Measurements from ENCODE around the gene RFT1. TPM values are rescaled to one million over a fixed set of nuclear protein-coding genes. Genes with fewer than 3 reads are reported as not detected.

Gene RFT1
- total and polyA plus RNA-seq, 2 of the 13 experiments (the other 11 are each of a cell fraction or from before 2014, with no cell fraction given), result 23.2 to 37.0 TPM

- TF ChIP-seq, protein P1, sequence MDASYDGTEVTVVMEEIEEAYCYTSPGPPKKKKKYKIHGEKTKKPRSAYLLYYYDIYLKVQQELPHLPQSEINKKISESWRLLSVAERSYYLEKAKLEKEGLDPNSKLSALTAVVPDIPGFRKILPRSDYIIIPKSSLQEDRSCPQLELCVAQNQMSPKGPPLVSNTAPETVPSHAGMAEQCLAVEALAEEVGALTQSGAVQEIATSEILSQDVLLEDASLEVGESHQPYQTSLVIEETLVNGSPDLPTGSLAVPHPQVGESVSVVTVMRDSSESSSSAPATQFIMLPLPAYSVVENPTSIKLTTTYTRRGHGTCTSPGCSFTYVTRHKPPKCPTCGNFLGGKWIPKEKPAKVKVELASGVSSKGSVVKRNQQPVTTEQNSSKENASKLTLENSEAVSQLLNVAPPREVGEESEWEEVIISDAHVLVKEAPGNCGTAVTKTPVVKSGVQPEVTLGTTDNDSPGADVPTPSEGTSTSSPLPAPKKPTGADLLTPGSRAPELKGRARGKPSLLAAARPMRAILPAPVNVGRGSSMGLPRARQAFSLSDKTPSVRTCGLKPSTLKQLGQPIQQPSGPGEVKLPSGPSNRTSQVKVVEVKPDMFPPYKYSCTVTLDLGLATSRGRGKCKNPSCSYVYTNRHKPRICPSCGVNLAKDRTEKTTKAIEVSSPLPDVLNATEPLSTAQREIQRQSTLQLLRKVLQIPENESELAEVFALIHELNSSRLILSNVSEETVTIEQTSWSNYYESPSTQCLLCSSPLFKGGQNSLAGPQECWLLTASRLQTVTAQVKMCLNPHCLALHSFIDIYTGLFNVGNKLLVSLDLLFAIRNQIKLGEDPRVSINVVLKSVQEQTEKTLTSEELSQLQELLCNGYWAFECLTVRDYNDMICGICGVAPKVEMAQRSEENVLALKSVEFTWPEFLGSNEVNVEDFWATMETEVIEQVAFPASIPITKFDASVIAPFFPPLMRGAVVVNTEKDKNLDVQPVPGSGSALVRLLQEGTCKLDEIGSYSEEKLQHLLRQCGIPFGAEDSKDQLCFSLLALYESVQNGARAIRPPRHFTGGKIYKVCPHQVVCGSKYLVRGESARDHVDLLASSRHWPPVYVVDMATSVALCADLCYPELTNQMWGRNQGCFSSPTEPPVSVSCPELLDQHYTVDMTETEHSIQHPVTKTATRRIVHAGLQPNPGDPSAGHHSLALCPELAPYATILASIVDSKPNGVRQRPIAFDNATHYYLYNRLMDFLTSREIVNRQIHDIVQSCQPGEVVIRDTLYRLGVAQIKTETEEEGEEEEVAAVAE (CRISPR knock-in tag; IDR thresholded peaks at IDR 0.05; ENCODE audit: borderline replicate concordance), result no peak
- TF ChIP-seq, protein P2, sequence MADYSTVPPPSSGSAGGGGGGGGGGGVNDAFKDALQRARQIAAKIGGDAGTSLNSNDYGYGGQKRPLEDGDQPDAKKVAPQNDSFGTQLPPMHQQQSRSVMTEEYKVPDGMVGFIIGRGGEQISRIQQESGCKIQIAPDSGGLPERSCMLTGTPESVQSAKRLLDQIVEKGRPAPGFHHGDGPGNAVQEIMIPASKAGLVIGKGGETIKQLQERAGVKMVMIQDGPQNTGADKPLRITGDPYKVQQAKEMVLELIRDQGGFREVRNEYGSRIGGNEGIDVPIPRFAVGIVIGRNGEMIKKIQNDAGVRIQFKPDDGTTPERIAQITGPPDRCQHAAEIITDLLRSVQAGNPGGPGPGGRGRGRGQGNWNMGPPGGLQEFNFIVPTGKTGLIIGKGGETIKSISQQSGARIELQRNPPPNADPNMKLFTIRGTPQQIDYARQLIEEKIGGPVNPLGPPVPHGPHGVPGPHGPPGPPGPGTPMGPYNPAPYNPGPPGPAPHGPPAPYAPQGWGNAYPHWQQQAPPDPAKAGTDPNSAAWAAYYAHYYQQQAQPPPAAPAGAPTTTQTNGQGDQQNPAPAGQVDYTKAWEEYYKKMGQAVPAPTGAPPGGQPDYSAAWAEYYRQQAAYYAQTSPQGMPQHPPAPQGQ (CRISPR knock-in tag; IDR thresholded peaks at IDR 0.05; ENCODE audit: borderline replicate concordance), result no peak
- TF ChIP-seq ZNF784 (CRISPR knock-in tag; IDR thresholded peaks at IDR 0.05; ENCODE audit: borderline replicate concordance) (no peak; the same call in 1 of the 2 replicates), ELK4 (CRISPR knock-in tag; IDR thresholded peaks at IDR 0.05; ENCODE audit: borderline replicate concordance) (no peak), ZNF788 (CRISPR knock-in tag; IDR thresholded peaks at IDR 0.05; ENCODE audit: borderline replicate concordance) (no peak), ZNF430 (CRISPR knock-in tag; IDR thresholded peaks at IDR 0.05) (no peak; the same call in 1 of the 2 replicates), ZNF281 (CRISPR knock-in tag; IDR thresholded peaks at IDR 0.05; ENCODE audit: borderline replicate concordance) (no peak), TAF15 (IDR thresholded peaks at IDR 0.05; ENCODE audit: low read depth, low read length, poor library complexity, severe bottlenecking) (no peak), THAP11 (CRISPR knock-in tag; IDR thresholded peaks at IDR 0.05) (no peak; the same call in 1 of the 2 replicates)
These were observed 30.6 kb upstream of the RFT1 start, which contains the start of gene PRKCD (continued) for GRCh38 chr3:53160660-53161449.
